OCI-LY1 (cell line): Measurements from ENCODE around the gene FAU.

Experiments
- H2AFZ ChIP-seq: fragments of 200-600 bp; sonication (generic), shearing (Covaris generic); 2 replicates; pipeline ENCODE4 v1.6.0; 2014; ENCODE audit warnings: antibody characterized with exemption, mild to moderate bottlenecking, low read length
- H3F3A ChIP-seq: fragments of 200-600 bp; sonication (generic), shearing (Covaris generic); 2 replicates; pipeline ENCODE4 v1.6.0; 2014; ENCODE audit warnings: mild to moderate bottlenecking, antibody characterized with exemption, low read length, moderate library complexity; ENCODE audit not compliant: insufficient read depth
- H3K27ac ChIP-seq: fragments of 200-600 bp; sonication (generic); 2 replicates; pipeline ENCODE4 v1.5.1; 2014; ENCODE audit warnings: low read length, mixed run types, mild to moderate bottlenecking, low read depth; ENCODE audit not compliant: poor library complexity, severe bottlenecking
- H3K27me3 ChIP-seq: fragments of 200-600 bp; sonication (generic); 2 replicates; pipeline ENCODE4 v1.6.0; 2014; ENCODE audit warnings: antibody characterized with exemption, mild to moderate bottlenecking, low read length, moderate library complexity; ENCODE audit not compliant: insufficient read depth
- H3K36me3 ChIP-seq: fragments of 200-600 bp; sonication (generic); 2 replicates; pipeline ENCODE4 v1.6.1; 2014; ENCODE audit warnings: mild to moderate bottlenecking, antibody characterized with exemption, low read length, moderate library complexity, mixed read lengths; ENCODE audit not compliant: insufficient read depth
- H3K4me1 ChIP-seq: fragments of 200-600 bp; sonication (generic); 2 replicates; pipeline ENCODE4 v1.5.1; 2014; ENCODE audit warnings: mild to moderate bottlenecking, low read length, moderate library complexity; ENCODE audit not compliant: insufficient read depth, severe bottlenecking
- H3K4me2 ChIP-seq: fragments of 200-600 bp; sonication (generic), shearing (Covaris generic); 2 replicates; pipeline ENCODE4 v1.6.1; 2014; ENCODE audit warnings: low read length
- H3K4me3 ChIP-seq: fragments of 200-600 bp; sonication (generic); 2 replicates; pipeline ENCODE4 v1.5.1; 2014; ENCODE audit warnings: low read length, low read depth, mild to moderate bottlenecking, mixed read lengths; ENCODE audit not compliant: poor library complexity, severe bottlenecking
- H3K79me2 ChIP-seq: fragments of 200-600 bp; shearing (Covaris generic); 2 replicates; pipeline ENCODE4 v1.6.1; 2016; ENCODE audit warnings: mixed run types, low read length, mixed read lengths; ENCODE audit not compliant: insufficient read depth
- H3K9ac ChIP-seq: fragments of 200-600 bp; sonication (generic), shearing (Covaris generic); 2 replicates; pipeline ENCODE4 v1.6.1; 2014; ENCODE audit warnings: mild to moderate bottlenecking, low read length, mixed read lengths
- H3K9me2 ChIP-seq: fragments of 200-600 bp; sonication (generic), shearing (Covaris generic); 2 replicates; pipeline ENCODE4 v1.6.1; 2014; ENCODE audit warnings: low read depth, mild to moderate bottlenecking, low read length, mixed read lengths
- H3K9me3 ChIP-seq: fragments of 200-600 bp; shearing (Covaris generic); 2 replicates; pipeline ENCODE4 v1.6.1; 2014; ENCODE audit warnings: low read length, mixed read lengths
- H4K20me1 ChIP-seq: fragments of 200-600 bp; sonication (generic), shearing (Covaris generic); 2 replicates; pipeline ENCODE4 v1.6.0; 2016; ENCODE audit warnings: mild to moderate bottlenecking, low read length; ENCODE audit not compliant: insufficient read depth
- CTCF ChIP-seq: fragments of 200-600 bp; sonication (generic), shearing (Covaris generic); IDR thresholded peaks from 2 replicates; pipeline ENCODE4 v1.5.1; 2017; ENCODE audit warnings: mild to moderate bottlenecking, antibody characterized with exemption, low read length, moderate library complexity, mixed read lengths
- EZH2 ChIP-seq: fragments of 200-600 bp; sonication (generic), shearing (Covaris generic); IDR thresholded peaks from 2 replicates; pipeline ENCODE4 v1.8.0; 2017; ENCODE audit warnings: borderline replicate concordance, mixed run types, mild to moderate bottlenecking, antibody characterized with exemption, low read length, moderate library complexity, mixed read lengths

Gene FAU

DNA sequence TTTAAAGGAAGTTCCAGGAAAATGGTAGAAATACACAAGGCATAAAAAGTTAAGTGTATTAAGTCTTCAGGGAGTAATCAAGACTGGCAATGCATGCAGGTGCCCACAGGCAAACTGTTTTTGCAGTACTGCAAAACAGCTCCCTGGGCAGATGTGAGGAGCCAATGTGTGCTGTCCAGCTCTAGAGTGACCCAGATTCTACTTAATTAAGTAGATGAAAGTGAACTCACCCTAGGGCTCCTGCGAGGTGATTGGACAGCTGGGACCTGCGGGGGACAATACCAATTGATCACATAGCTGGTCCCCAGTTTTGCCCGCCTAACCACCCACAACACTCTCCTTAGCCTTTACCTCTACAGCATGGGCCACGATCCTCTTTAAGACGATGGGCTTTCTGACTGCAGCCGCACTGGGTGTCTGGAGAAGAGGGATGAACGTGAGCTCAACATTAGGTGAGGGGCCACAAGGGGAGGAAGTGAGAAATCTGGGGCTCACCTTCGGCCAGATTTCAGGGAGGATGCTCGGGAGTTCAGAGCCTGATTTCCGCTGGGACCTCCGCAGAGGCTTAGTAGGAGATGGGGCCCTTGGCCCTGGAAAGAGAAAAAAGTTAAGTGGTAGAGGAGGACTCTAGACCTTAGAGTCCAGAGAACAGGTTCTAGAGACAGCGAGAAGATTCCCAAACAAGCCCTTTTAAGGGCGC is 38.6 kb downstream of the FAU start:
- no peak overlapping the region for H2AFZ ChIP-seq
- H3F3A ChIP-seq, result no peaks in the 10 kb centered on the region
- H3K4me3 ChIP-seq, result peak overlapping the region; percentile 97
- no peaks in the 10 kb centered on the region for H3K9me3 ChIP-seq
- H3K9ac ChIP-seq, result peak overlapping the region; percentile 98
- peak overlapping the region; percentile 98 for H3K4me2 ChIP-seq
- H3K4me1 ChIP-seq, result peaks cover 49% of the 10 kb centered on the region
- no peaks in the 10 kb centered on the region for H4K20me1 ChIP-seq
- TF ChIP-seq EZH2, result no peak
- TF ChIP-seq CTCF, result no peak
- H3K27ac ChIP-seq, result peak overlapping the region; percentile 62
- no peaks in the 10 kb centered on the region for H3K27me3 ChIP-seq
- H3K9me2 ChIP-seq, result no peaks in the 10 kb centered on the region
- peaks cover 72% of the 10 kb centered on the region for H3K36me3 ChIP-seq
- peaks cover 18% of the 10 kb centered on the region for H3K79me2 ChIP-seq

- Histone ChIP-seq H3K4me2 (peak overlapping the region; percentile 49), H2AFZ (no peak overlapping the region), H3K27me3 (no peaks in the 10 kb centered on the region), H3K9me3 (no peaks in the 10 kb centered on the region), H3K79me2 (peaks cover 18% of the 10 kb centered on the region), H3K9me2 (no peaks in the 10 kb centered on the region), H3K4me1 (peaks cover 41% of the 10 kb centered on the region), H3F3A (no peaks in the 10 kb centered on the region), H3K36me3 (peaks cover 74% of the 10 kb centered on the region), H3K9ac (peak overlapping the region; percentile 18; the same call in 1 of the 2 replicates), H4K20me1 (no peaks in the 10 kb centered on the region), H3K4me3 (peak overlapping the region; percentile 24), H3K27ac (peak overlapping the region; percentile 69)
- TF ChIP-seq EZH2, result no peak
- TF ChIP-seq CTCF, result no peak
These were observed 43.1 kb downstream of the FAU start for GRCh38 chr11:65078786-65079342.

DNA sequence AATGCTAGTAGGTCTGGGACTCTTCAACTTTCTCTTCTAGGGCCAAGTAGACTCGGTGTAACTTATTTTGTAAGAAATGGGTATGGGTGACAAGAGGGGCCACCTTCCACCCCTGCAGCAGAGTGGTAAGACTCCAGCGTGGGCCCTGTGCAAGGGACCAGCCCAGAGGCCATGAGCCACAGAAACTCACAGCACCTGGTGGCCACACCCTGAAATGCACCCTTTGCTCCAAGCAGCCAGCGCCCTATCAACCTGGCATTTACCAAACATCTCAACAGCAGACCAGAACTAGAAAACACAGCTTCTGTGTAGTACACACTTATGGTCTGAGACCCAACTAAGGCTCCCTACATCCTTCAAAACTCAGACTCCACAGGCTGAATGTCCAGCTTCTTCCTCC is 43.8 kb downstream of the FAU start:
- Histone ChIP-seq H3K9me3 (no peaks in the 10 kb centered on the region), H3K4me2 (peak overlapping the region; percentile 49), H3K79me2 (peaks cover 12% of the 10 kb centered on the region), H3K4me1 (peaks cover 40% of the 10 kb centered on the region), H3K27ac (peak overlapping the region; percentile 69), H3K9me2 (no peaks in the 10 kb centered on the region), H3K9ac (peak overlapping the region; percentile 18; the same call in 1 of the 2 replicates), H3K36me3 (peaks cover 74% of the 10 kb centered on the region), H3F3A (no peaks in the 10 kb centered on the region), H2AFZ (no peak overlapping the region), H3K4me3 (peak overlapping the region; percentile 24), H4K20me1 (no peaks in the 10 kb centered on the region), H3K27me3 (no peaks in the 10 kb centered on the region)
- peak; percentile 77 for TF ChIP-seq CTCF
- no peak for TF ChIP-seq EZH2
